K562 (cell line): ENCODE data around the gene GPR171. TPM values are rescaled to one million over a fixed set of nuclear protein-coding genes. Genes with fewer than 3 reads are reported as not detected.

Experiments
- ATAC-seq: fragments of 200-7000 bp; cut with Tn5 transposase; 3 replicates; pipeline ENCODE4 v1.9.1; 2020; ENCODE audit warnings: moderate library complexity
- BruUV-seq: library from RNA; stranded (reverse); fragments of 400-500 nt; replicated peaks from 2 replicates; lab custom pipeline; 2021; lab: Mats Ljungman, UMichigan
- CTCF ChIA-PET: fragments of 300-600 bp; formaldehyde crosslinking; extraction: SDS; loops from one replicate; lab custom pipeline; 2021; ENCODE audit warnings: low intra/inter-chr PET ratio; lab: Yijun Ruan, JAX
- POLR2A ChIA-PET: fragments of 300-600, 350-650 bp; sonication (Branson Sonifier 250); formaldehyde crosslinking; extraction: SDS; loops from one replicate; lab custom pipeline; 2021; ENCODE audit warnings: antibody characterized with exemption, inconsistent platforms; lab: Yijun Ruan, JAX
- DNase-seq, 4 experiments: peaks; one replicate each; pipeline versions ENCODE4 v3.0.0 to v3.0.0-alpha.2; 2011 to 2018; ENCODE audit warnings: low spot score in 3 of 4, mixed read lengths in 3 of 4; ENCODE audit errors: extremely low read depth in 1 of 4
- FAIRE-seq: peaks from 2 replicates; lab custom pipeline; 2011; peaks lifted over from hg19 to GRCh38; lab: Jason Lieb, UNC
- H2AFZ ChIP-seq: 2 replicates; pipeline ENCODE4 v1.6.0; 2011; ENCODE audit warnings: low read depth, low read length, control low read depth, inconsistent platforms
- H3K27ac ChIP-seq: fragments of 200-600 bp; 3 replicates; pipeline ENCODE4 v1.8.0; 2011; ENCODE audit warnings: low read depth, mild to moderate bottlenecking, control low read depth, inconsistent platforms, low read length, moderate library complexity, mixed read lengths; ENCODE audit errors: extremely low read depth
- H3K27me3 ChIP-seq, 2 experiments: fragments of 300-600 bp in 1 of 2; 2 replicates in 1 of 2; 3 replicates in 1 of 2; pipeline versions ENCODE4 v1.6.0 to v1.8.0; 2011; ENCODE audit warnings: inconsistent platforms in 2 of 2, low read length in 2 of 2, mild to moderate bottlenecking in 1 of 2, mixed read lengths in 1 of 2, moderate library complexity in 1 of 2; ENCODE audit not compliant: control insufficient read depth in 2 of 2, insufficient read depth in 2 of 2
- H3K36me3 ChIP-seq: fragments of 300-600 bp; 3 replicates; pipeline ENCODE4 v1.8.0; 2011; ENCODE audit warnings: mild to moderate bottlenecking, low read length, inconsistent platforms; ENCODE audit not compliant: control insufficient read depth, insufficient read depth
- H3K4me1 ChIP-seq, 2 experiments: fragments of 200-600 bp in 1 of 2; replicated peaks in 1 of 2; 2 replicates in 1 of 2; 3 replicates in 1 of 2; pipeline versions ENCODE4 v1.5.1 to v1.8.0; 2011; ENCODE audit warnings: inconsistent platforms in 2 of 2, low read length in 2 of 2, mild to moderate bottlenecking in 1 of 2, mixed read lengths in 1 of 2, moderate library complexity in 1 of 2; ENCODE audit not compliant: control insufficient read depth in 2 of 2, insufficient read depth in 2 of 2
- H3K4me2 ChIP-seq: 2 replicates; pipeline ENCODE4 v1.6.1; 2011; ENCODE audit warnings: low read length, control low read depth, inconsistent platforms, mixed read lengths; ENCODE audit not compliant: insufficient read depth
- H3K4me3 ChIP-seq: fragments of 200-600 bp; sonication (generic), shearing (Covaris generic); 2 replicates; pipeline ENCODE4 v1.5.1; 2016; ENCODE audit warnings: control low read depth, inconsistent platforms
- H3K79me2 ChIP-seq: fragments of 200-600 bp; 3 replicates; pipeline ENCODE4 v1.8.0; 2011; ENCODE audit warnings: low read length, inconsistent platforms; ENCODE audit not compliant: control insufficient read depth, insufficient read depth
- H3K9ac ChIP-seq, 2 experiments: 2 replicates each; pipeline versions ENCODE4 v1.6.0 to v1.6.1; 2011; ENCODE audit warnings: low read depth in 2 of 2, low read length in 2 of 2, control low read depth in 1 of 2, inconsistent platforms in 1 of 2, mild to moderate bottlenecking in 1 of 2, mixed read lengths in 1 of 2; ENCODE audit not compliant: insufficient read depth in 1 of 2
- H3K9me1 ChIP-seq: one replicate; pipeline ENCODE4 v1.6.0; 2011; ENCODE audit warnings: inconsistent platforms, mild to moderate bottlenecking, low read length, moderate library complexity; ENCODE audit not compliant: control insufficient read depth, insufficient read depth
- H3K9me3 ChIP-seq: replicated peaks from 2 replicates; pipeline ENCODE4 v1.5.1; 2011; ENCODE audit warnings: low read depth, low read length, inconsistent platforms; ENCODE audit not compliant: control insufficient read depth, insufficient read depth
- H4K20me1 ChIP-seq: replicated peaks from 2 replicates; pipeline ENCODE4 v1.6.1; 2011; ENCODE audit warnings: low read length, inconsistent platforms, mixed read lengths; ENCODE audit not compliant: control insufficient read depth, insufficient read depth
- ATF1 ChIP-seq, 2 experiments: fragments of 450-650 bp in 1 of 2; IDR thresholded peaks; 2 replicates each; pipeline ENCODE4 v1.6.1; 2016; ENCODE audit warnings: missing compliant biosample characterization in 1 of 2, missing genetic modification characterization in 1 of 2
- CREB5 ChIP-seq: fragments of 250-450 bp; sonication (Bioruptor Pico); IDR thresholded peaks from 2 replicates; pipeline ENCODE4 v1.5.0; 2020; ENCODE audit warnings: mild to moderate bottlenecking
- ELF1 ChIP-seq: fragments of 200-800 bp; sonication (Bioruptor generic); IDR thresholded peaks from 2 replicates; pipeline ENCODE4 v1.6.1; 2016; ENCODE audit warnings: missing genetic modification characterization, missing compliant biosample characterization
- ERF ChIP-seq: fragments of 450-650 bp; formaldehyde crosslinking; IDR thresholded peaks from 2 replicates; pipeline ENCODE4 v1.4.0; 2020; ENCODE audit warnings: mild to moderate bottlenecking, mixed read lengths
- EZH2 ChIP-seq: IDR thresholded peaks from 2 replicates; pipeline ENCODE4 v1.6.1; 2012; ENCODE audit warnings: low read depth, mild to moderate bottlenecking, inconsistent platforms, low read length, borderline replicate concordance
- FOXJ2 ChIP-seq: fragments of 200-800 bp; sonication (Bioruptor generic); IDR thresholded peaks from 2 replicates; pipeline ENCODE4 v1.6.1; 2016; ENCODE audit warnings: missing genetic modification characterization, missing compliant biosample characterization
- KAT7 ChIP-seq: sonication (generic); formaldehyde crosslinking; IDR thresholded peaks from 2 replicates; pipeline ENCODE4 v1.8.0; 2022; ENCODE audit warnings: missing genetic modification reagents, mild to moderate bottlenecking, borderline replicate concordance
- MTF1 ChIP-seq: fragments of 250-450 bp; sonication (Bioruptor Pico); IDR thresholded peaks from 2 replicates; pipeline ENCODE4 v1.9.0; 2021; ENCODE audit warnings: moderate library complexity, mild to moderate bottlenecking, inconsistent platforms, borderline replicate concordance
- NCOA6 ChIP-seq: fragments of 450-650 bp; IDR thresholded peaks from 2 replicates; pipeline ENCODE4 v1.6.1; 2017; ENCODE audit warnings: mild to moderate bottlenecking
- PHF20 ChIP-seq: fragments of 450-650 bp; IDR thresholded peaks from 2 replicates; pipeline ENCODE4 v1.6.1; 2018; ENCODE audit not compliant: partially characterized antibody
- SMARCB1 ChIP-seq: IDR thresholded peaks from 2 replicates; pipeline ENCODE4 v1.6.1; 2011; ENCODE audit warnings: improper control_type of control experiment, low read depth; ENCODE audit not compliant: insufficient read length
- YY1 ChIP-seq, 3 experiments: IDR thresholded peaks; 2 replicates each; pipeline ENCODE4 v1.6.1; 2011; ENCODE audit warnings: low read length in 2 of 3, mild to moderate bottlenecking in 2 of 3, moderate library complexity in 2 of 3, borderline replicate concordance in 1 of 3, control low read depth in 1 of 3, low read depth in 1 of 3; ENCODE audit not compliant: insufficient read depth in 3 of 3, insufficient replicate concordance in 2 of 3, control insufficient read depth in 1 of 3, insufficient read length in 1 of 3; ENCODE audit errors: extremely low read depth in 1 of 3
- ZBTB8A ChIP-seq: fragments of 450-650 bp; IDR thresholded peaks from 2 replicates; pipeline ENCODE4 v1.6.1; 2018; ENCODE audit warnings: mild to moderate bottlenecking, moderate library complexity; ENCODE audit not compliant: partially characterized antibody
- WGBS: fragments of 100-300 bp; shearing (Covaris generic); methylation state at CpG from one replicate; pipeline ENCODE4 v1.1.6; 2016; ENCODE audit warnings: low coverage, mixed read lengths; ENCODE audit not compliant: insufficient coverage; ENCODE audit errors: missing lambda C conversion rate; 5-methylcytosine and 5-hydroxymethylcytosine counted together
- in situ Hi-C: fragments of 300-500 bp; cut with MboI; formaldehyde crosslinking; loops from 4 replicates; pipeline ENCODE4 v1.15.0; 2018; ENCODE audit warnings: inconsistent platforms, mixed read lengths
- intact Hi-C: fragments of 100-400 bp; cut with micrococcal nuclease; formaldehyde crosslinking; loops from 2 replicates; pipeline ENCODE4 v1.14.2; 2022
- polyA plus RNA-seq, 8 experiments: library from polyadenylated mRNA; depleted of rRNA in 4 of 8; stranded (reverse) in 5 of 8; unstranded in 3 of 8; fragments of >200 nt; fragmentation: Nextera tagmentation in 2 of 8; fragmentation: Illumina TruSeq in 1 of 8; extraction: Ambion mirVana in 2 of 8; extraction: Trizol in 1 of 8; gene quantifications; 2 replicates each; pipeline versions ENCODE4 v1.2.1 to v1.2.3, GENCODE V29; 2011 to 2014; ENCODE audit warnings: inconsistent platforms in 1 of 8, missing spikeins in 1 of 8
- total RNA-seq, 7 experiments: library from RNA; depleted of rRNA in 6 of 7; stranded (reverse); fragments of >200 nt in 6 of 7; fragmentation: Illumina TruSeq in 2 of 7; extraction: Trizol in 2 of 7; gene quantifications; 2 replicates each; pipeline versions ENCODE4 v1.2.1 to v1.2.3, GENCODE V29; 2011 to 2021; ENCODE audit warnings: low replicate concordance in 1 of 7

The GPR171 gene
- total and polyA plus RNA-seq, 9 of the 15 experiments (the other 6 are each of a cell fraction or from before 2014, with no cell fraction given) = not detected

GRCh38 chr3:151226088-151226563 is 23.1 kb upstream of the GPR171 start:
- H3K9me3 ChIP-seq = no peaks in the 10 kb centered on the region
- in situ Hi-C loops (loop anchor here (25.0 kb wide), 1 partner anchor 611 kb away; no protein-coding TSS in a partner anchor), intact Hi-C loops (loop anchor here (2.0 kb wide), 3 partner anchors 57 to 693 kb away; no protein-coding TSS in a partner anchor)
- no peak overlapping the region for H3K27ac ChIP-seq
- no peak for FAIRE-seq
- DNase-seq = no peak
- BruUV-seq = no TSS peak
- CTCF ChIA-PET = no interaction called here
- H2AFZ ChIP-seq = no peak overlapping the region
- no peaks in the 10 kb centered on the region for H3K79me2 ChIP-seq
- H3K36me3 ChIP-seq = no peaks in the 10 kb centered on the region
- H3K9me1 ChIP-seq = peaks cover 3% of the 10 kb centered on the region
- no peaks in the 10 kb centered on the region for H3K4me1 ChIP-seq
- H3K9ac ChIP-seq = no peak overlapping the region
- H3K4me3 ChIP-seq = no peak overlapping the region
- H3K27me3 ChIP-seq = peaks cover 5 to 7% of the 10 kb centered on the region in 2 experiments; a peak in 4 of 5 replicates
- WGBS = 0% methylated on average over 4 of the region's 4 CpGs
- POLR2A ChIA-PET = interaction anchor here (0.8 kb wide), 1 partner anchor 69 kb away, joined by 4 read pairs; no protein-coding TSS in a partner anchor
- no peak for TF ChIP-seq ELF1 (tag)
- TF ChIP-seq MTF1 (CRISPR knock-in tag) = no peak
- TF ChIP-seq CREB5 = no peak
- TF ChIP-seq FOXJ2 (tag) = no peak
- no peak for TF ChIP-seq ERF (CRISPR knock-in tag)
- no peak for TF ChIP-seq ZBTB8A
- no peak for TF ChIP-seq SMARCB1
- no peak for TF ChIP-seq NCOA6
- TF ChIP-seq YY1 (IDR thresholded peaks at IDR 0.05; ENCODE audit: borderline replicate concordance in 1 of 3, control insufficient read depth in 1 of 3, extremely low read depth in 1 of 3, insufficient read depth in 3 of 3, insufficient read length in 1 of 3, insufficient replicate concordance in 2 of 3, low read depth in 1 of 3, low read length in 2 of 3) = no peak
- no peak for TF ChIP-seq KAT7 (CRISPR knock-in tag)
- no peak for TF ChIP-seq PHF20
- TF ChIP-seq EZH2 = no peak
- TF ChIP-seq ATF1 (CRISPR knock-in tag; IDR thresholded peaks at IDR 0.05) = no peak
- TF ChIP-seq ATF1 (tag; IDR thresholded peaks at IDR 0.05) = no peak
- no peaks in the 10 kb centered on the region for H4K20me1 ChIP-seq
- H3K4me2 ChIP-seq = no peak overlapping the region
- no peak for ATAC-seq
